NCI-H446 treated with DMSO at 0.1 percent for 48 hours (cell line): ENCODE data around the gene FCER2.
"Not testable (repeated sequence)": the region's sequence is repeated elsewhere in the genome, so short reads cannot be mapped to it uniquely, and the experiment has no call there.

Experiments
- DNase-seq: peaks from one replicate; lab custom pipeline; 2025; lab: John Stamatoyannopoulos, UW

The FCER2 gene

GRCh38 chr19:7645656-7646425 lies 56.1 kb downstream of the FCER2 start:
- DNase-seq = no peak

DNA sequence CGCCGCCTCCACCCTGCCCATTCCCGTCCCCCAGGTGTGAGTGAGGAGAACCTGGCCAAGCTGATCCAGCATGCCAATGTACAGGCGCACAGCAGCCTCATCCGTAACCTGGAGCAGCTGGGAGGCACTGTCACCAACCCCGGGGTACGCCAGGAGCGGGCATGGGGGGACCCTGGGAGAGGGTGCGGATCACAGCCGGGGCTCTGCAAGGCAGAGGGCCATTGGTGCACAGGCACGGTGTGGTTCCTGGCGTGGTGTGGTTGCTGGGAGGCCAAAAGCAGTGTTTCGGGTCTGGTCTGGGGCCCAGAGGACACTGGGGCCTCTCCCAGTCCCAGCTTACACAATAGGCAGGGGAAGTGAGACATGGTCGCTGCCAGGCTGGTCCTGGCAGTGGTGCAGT lies 56.8 kb downstream of the FCER2 start:
- DNase-seq = no peak

DNA sequence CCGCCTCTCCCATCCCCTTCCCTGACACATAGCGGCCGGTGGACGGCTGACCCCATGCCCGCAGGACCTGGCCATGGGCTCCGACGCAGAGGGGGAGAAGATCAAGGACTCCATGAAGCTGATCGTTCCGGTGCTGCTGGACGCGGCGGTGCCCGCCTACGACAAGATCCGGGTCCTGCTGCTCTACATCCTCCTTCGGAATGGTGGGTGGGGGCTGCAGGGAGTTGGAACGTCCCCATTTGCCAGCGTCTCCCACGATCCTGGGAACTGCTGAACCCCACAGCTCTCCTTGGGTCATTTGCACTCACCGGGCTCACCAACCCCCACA lies 57.4 kb downstream of the FCER2 start:
- no peak for DNase-seq

DNA sequence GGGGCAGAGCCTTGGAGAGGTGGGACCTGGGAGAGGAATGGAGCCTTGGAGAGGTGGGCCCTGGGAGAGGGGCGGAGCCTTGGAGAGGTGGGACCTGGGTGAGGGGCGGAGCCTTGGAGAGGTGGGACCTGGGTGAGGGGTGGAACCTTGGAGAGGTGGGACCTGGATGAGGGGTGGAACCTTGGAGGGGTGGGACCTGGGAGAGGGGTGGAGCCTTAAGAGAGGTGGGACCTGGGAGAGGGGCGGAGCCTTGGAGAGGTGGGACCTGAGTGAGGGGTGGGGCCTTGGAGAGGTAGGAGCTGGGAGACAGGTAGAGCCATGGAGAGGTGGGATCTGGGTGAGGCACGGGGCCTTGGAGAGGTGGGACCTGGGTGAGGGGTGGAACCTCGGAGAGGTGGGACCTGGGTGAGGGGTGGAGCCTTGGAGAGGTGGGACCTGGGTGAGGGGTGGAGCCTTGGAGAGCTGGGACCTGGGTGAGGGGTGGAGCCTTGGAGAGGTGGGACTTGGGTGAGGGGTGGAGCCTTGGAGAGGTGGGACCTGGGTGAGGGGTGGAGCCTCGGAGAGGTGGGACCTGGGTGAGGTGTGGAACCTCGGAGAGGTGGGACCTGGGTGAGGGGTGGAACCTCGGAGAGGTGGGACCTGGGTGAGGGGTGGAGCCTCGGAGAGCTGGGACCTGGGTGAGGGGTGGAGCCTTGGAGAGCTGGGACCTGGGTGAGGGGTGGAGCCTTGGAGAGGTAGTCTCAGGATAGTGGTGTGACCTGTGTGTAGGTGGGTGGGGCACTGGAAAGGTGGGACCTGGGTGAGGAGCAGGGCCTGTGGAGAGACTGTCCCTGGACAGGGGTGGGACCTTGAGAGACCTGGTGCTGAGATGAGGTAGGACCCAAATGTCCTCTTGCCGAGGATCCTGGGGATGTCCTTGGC lies 58.0 kb downstream of the FCER2 start:
- not testable (repeated sequence) for DNase-seq

GRCh38 chr19:7643031-7643415 lies 58.9 kb downstream of the FCER2 start:
- DNase-seq = no peak

GRCh38 chr19:7642295-7643030 lies 59.5 kb downstream of the FCER2 start:
- DNase-seq = no peak

DNA sequence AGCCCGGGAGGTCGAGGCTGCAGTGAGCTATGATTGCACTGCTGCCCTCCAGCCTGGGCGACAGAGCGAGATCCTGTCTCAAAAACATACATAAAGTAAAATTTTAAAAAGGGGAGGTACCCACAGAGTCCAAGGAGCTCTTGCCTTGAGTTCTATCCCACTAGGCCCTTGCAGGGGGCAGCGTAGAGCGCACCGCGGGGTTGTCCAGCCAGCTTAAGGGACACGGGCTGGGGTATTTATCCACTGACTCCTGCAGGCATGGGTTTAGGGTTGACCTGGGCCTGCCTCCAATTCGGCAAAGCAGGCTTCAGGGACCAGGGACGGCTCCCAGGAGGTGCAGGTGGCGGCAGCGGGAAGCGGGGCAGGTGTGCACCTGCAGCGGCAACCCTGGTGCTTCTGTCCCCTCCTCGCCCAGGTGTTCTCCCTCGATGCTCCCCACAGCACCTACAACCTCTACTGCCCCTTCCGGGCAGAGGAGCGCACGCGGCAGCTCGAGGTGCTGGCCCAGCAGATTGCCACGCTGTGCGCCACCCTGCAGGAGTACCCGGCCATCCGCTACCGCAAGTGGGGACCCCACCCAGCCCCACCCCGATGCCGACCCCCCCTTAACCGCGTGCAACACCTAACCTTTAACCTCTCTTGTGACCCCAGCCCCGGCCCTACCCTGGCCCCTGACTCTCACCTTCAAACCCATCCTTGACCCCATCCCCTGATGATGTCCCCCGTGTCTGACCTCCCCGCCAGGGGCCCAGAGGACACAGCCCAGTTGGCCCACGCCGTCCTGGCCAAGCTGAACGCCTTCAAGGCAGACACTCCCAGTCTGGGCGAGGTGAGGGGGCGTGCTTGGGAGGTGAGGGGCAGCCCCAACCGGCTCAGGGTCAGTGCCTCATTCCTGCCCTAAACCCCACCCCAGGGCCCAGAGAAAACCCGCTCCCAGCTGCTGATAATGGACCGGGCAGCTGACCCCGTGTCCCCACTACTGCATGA lies 60.3 kb downstream of the FCER2 start:
- no peak for DNase-seq

- DNase-seq = no peak
Observed at GRCh38 chr19:7640803-7641202, 61.1 kb downstream of the FCER2 start.

- DNase-seq = no peak
Observed at GRCh38 chr19:7639863-7640348, 62.0 kb downstream of the FCER2 start.

DNA sequence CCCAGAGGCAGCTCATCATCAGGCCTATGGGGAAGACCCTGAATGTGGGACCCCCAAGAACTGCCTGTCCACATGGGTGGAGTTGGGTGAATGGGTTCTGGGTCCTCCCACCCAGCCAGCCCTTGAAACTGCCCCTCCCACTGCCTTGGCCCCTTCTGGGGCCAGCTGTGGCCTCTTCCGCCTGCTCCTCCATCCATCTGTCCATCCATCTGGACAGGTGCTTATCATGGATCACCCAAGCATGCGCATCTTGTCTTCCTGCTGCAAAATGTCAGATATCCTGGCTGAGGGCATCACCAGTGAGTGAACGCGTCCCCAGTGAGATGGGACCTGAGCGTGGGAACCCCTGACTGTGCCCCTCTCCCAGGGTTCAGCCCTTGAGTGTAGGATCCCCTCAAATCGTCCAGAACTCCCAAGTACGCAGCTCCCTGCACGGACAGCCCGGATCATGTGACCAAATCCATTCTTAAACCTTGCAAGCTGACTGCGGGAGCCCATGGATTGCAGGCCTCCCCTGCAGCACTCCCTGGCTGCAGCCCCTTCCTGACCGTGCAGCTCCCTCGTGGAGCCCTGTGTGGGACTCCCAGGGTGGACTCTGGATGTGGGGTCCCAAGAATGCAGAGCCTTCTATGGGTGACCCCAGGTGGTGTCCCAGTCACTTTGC lies 63.0 kb downstream of the FCER2 start:
- DNase-seq = no peak
